Measurements from ENCODE around the gene TBC1D3.
"Not testable (repeated sequence)": the region's sequence is repeated elsewhere in the genome, so short reads cannot be mapped to it uniquely, and the experiment has no call there.

TBC1D3 gene

GRCh38 chr17:38192455-38192854, at the start of gene TBC1D3:
Gene TBC1D3 (minus strand): TSS chr17:38192555. CDS start chr17:38191029, 1,526 bp downstream.
- DNase-seq (ENCODE audit: low spot score), result not testable (repeated sequence)

GRCh38 chr17:38232790-38233189, 40.4 kb upstream of the TBC1D3 start:
- not testable (repeated sequence) for DNase-seq (ENCODE audit: low spot score)

DNA sequence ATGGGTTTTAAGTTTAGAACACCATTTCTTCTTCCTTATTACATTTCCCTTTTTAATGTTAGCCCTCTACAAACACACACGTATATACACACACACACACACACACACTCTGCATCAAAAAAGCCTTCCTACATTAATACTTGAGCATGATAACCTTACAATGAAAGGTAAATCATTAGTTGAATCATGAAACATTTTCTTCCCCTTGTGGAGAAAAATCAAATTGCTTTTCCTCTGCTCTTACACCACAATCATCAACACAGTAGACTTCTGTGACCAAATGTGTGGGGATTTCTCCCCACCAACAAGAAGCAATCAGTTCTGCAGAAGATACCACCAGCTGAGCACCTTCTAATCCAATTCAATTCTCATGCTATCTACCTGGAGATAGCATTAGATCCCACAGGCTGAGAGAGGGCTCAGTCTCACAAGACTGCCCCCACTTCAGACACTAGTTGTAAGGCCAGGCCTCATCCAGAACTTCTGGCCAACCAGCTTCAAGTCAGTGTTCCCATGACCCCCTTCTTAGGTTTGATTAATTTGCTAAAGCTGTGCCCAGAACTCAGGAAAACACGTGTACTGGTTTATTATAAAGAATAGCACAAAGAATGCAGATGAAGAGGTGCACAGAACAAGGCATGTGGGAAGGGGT, 33.6 kb upstream of the TBC1D3 start:
- DNase-seq (ENCODE audit: low spot score), result not testable (repeated sequence)

DNA sequence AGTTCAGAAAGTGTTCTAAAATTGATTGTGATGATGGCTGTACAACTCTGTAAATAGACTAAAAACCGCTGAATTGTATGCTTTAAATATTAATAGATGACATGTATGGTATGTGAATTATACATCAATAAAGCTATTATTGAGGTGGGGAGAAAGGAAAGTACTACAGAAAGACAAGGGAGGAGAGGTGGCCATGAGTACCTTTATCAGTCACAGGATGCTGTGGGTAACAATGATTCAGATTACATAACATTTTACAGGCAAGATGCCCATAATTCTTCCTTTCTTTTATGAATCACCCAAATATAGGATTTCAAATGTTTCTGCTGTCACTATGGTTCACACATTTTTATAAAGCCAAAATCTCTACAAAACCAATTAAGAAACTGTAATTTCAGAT, 28.5 kb upstream of the TBC1D3 start:
- DNase-seq (ENCODE audit: low spot score), result not testable (repeated sequence)

DNA sequence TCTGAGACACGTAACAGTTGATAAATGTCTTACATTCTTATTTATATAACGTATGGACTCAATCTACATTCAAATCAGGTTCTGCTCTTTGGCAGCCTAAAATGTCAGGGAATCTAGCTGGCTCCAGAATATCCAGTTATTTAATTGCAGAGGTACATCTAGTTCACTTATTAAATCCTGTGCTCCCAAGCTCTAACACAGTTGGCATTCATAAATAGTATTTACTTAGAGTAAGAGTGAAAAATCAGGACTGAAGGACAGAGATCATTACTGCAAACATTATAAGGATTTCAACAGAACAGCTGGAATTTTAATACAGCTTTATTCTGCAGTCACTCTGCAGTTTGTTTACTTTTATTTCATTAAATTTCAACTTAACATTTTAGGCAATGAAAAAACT, 7.9 kb upstream of the TBC1D3 start:
- DNase-seq (ENCODE audit: low spot score), result not testable (repeated sequence)

- DNase-seq (ENCODE audit: low spot score), result not testable (repeated sequence)
Measured at GRCh38 chr17:38134860-38135259, 57.5 kb downstream of the TBC1D3 start.
